ENCODE data around the gene SLC4A2.

SLC4A2 gene

GRCh38 chr7:151075662-151075971 lies 16.2 kb downstream of the SLC4A2 start:
- Histone ChIP-seq H3K36me3 (ENCODE audit: control insufficient read depth in 2 of 2, insufficient read depth in 2 of 2, low read length in 2 of 2) (peaks cover 17 to 32% of the 10 kb centered on the region in 2 donors), H3K27me3 (ENCODE audit: control insufficient read depth in 1 of 2, insufficient read depth in 2 of 2, low read length in 2 of 2) (no peaks in the 10 kb centered on the region), H3K9me3 (ENCODE audit: control insufficient read depth in 2 of 2, low read length in 2 of 2) (no peaks in the 10 kb centered on the region)

GRCh38 chr7:151075978-151076426 lies 16.6 kb downstream of the SLC4A2 start:
- Histone ChIP-seq H3K9me3 (ENCODE audit: control insufficient read depth in 2 of 2, low read length in 2 of 2) (no peaks in the 10 kb centered on the region), H3K4me1 (ENCODE audit: control insufficient read depth, insufficient read depth, low read length) (peaks cover 25% of the 10 kb centered on the region), H3K36me3 (ENCODE audit: control insufficient read depth in 2 of 2, insufficient read depth in 2 of 2, low read length in 2 of 2) (peaks cover 16 to 28% of the 10 kb centered on the region in 2 donors), H3K9ac (ENCODE audit: low read length in 2 of 2) (no peak overlapping the region), H3K27me3 (ENCODE audit: control insufficient read depth in 1 of 2, insufficient read depth in 2 of 2, low read length in 2 of 2) (no peaks in the 10 kb centered on the region), H3K27ac (ENCODE audit: low read length) (no peak overlapping the region), H3K4me3 (ENCODE audit: low read length in 2 of 2) (no peak overlapping the region)

More at GRCh38 chr7:151075662-151075971, 16.2 kb downstream of the SLC4A2 start:
- H3K4me3 ChIP-seq (ENCODE audit: low read length in 2 of 2) = no peak overlapping the region
- no peak overlapping the region for H3K27ac ChIP-seq (ENCODE audit: low read length)
- peaks cover 22% of the 10 kb centered on the region for H3K4me1 ChIP-seq (ENCODE audit: control insufficient read depth, insufficient read depth, low read length)
- H3K9ac ChIP-seq (ENCODE audit: low read length in 2 of 2) = no peak overlapping the region

GRCh38 chr7:151076863-151077704 lies 17.7 kb downstream of the SLC4A2 start:
- no peak overlapping the region for H3K4me3 ChIP-seq (ENCODE audit: low read length in 2 of 2)
- peaks cover 10 to 26% of the 10 kb centered on the region in 2 donors for H3K36me3 ChIP-seq (ENCODE audit: control insufficient read depth in 2 of 2, insufficient read depth in 2 of 2, low read length in 2 of 2)
- H3K9ac ChIP-seq (ENCODE audit: low read length in 2 of 2) = no peak overlapping the region
- no peaks in the 10 kb centered on the region for H3K27me3 ChIP-seq (ENCODE audit: control insufficient read depth in 1 of 2, insufficient read depth in 2 of 2, low read length in 2 of 2)
- peaks cover 35% of the 10 kb centered on the region for H3K4me1 ChIP-seq (ENCODE audit: control insufficient read depth, insufficient read depth, low read length)
- peak overlapping the region; percentile 31 for H3K27ac ChIP-seq (ENCODE audit: low read length)
- no peaks in the 10 kb centered on the region for H3K9me3 ChIP-seq (ENCODE audit: control insufficient read depth in 2 of 2, low read length in 2 of 2)

GRCh38 chr7:151077705-151078232 lies 18.4 kb downstream of the SLC4A2 start:
- H3K9ac ChIP-seq (ENCODE audit: low read length in 2 of 2) = no peak overlapping the region

GRCh38 chr7:151078233-151079040 lies 19.0 kb downstream of the SLC4A2 start:
- no peaks in the 10 kb centered on the region for H3K27me3 ChIP-seq (ENCODE audit: control insufficient read depth in 1 of 2, insufficient read depth in 2 of 2, low read length in 2 of 2)
- H3K36me3 ChIP-seq (ENCODE audit: control insufficient read depth in 2 of 2, insufficient read depth in 2 of 2, low read length in 2 of 2) = peaks cover 10 to 24% of the 10 kb centered on the region in 2 donors
- H3K27ac ChIP-seq (ENCODE audit: low read length) = peak overlapping the region; percentile 31
- no peak overlapping the region for H3K9ac ChIP-seq (ENCODE audit: low read length in 2 of 2)
- H3K4me3 ChIP-seq (ENCODE audit: low read length in 2 of 2) = no peak overlapping the region
- H3K4me1 ChIP-seq (ENCODE audit: control insufficient read depth, insufficient read depth, low read length) = peaks cover 42% of the 10 kb centered on the region
- no peaks in the 10 kb centered on the region for H3K9me3 ChIP-seq (ENCODE audit: control insufficient read depth in 2 of 2, low read length in 2 of 2)

More at GRCh38 chr7:151077705-151078232, 18.4 kb downstream of the SLC4A2 start:
- no peaks in the 10 kb centered on the region for H3K27me3 ChIP-seq (ENCODE audit: control insufficient read depth in 1 of 2, insufficient read depth in 2 of 2, low read length in 2 of 2)
- peaks cover 10 to 24% of the 10 kb centered on the region in 2 donors for H3K36me3 ChIP-seq (ENCODE audit: control insufficient read depth in 2 of 2, insufficient read depth in 2 of 2, low read length in 2 of 2)
- H3K4me1 ChIP-seq (ENCODE audit: control insufficient read depth, insufficient read depth, low read length) = peaks cover 42% of the 10 kb centered on the region
- peak overlapping the region; percentile 31 for H3K27ac ChIP-seq (ENCODE audit: low read length)
- no peak overlapping the region for H3K4me3 ChIP-seq (ENCODE audit: low read length in 2 of 2)
- no peaks in the 10 kb centered on the region for H3K9me3 ChIP-seq (ENCODE audit: control insufficient read depth in 2 of 2, low read length in 2 of 2)

- Histone ChIP-seq H3K4me3 (ENCODE audit: low read length in 2 of 2) (peak overlapping the region; percentile 87 to 88), H3K9me3 (ENCODE audit: control insufficient read depth in 2 of 2, low read length in 2 of 2) (no peaks in the 10 kb centered on the region), H3K9ac (ENCODE audit: low read length in 2 of 2) (peak overlapping the region; percentile 82 to 91), H3K36me3 (ENCODE audit: control insufficient read depth in 2 of 2, insufficient read depth in 2 of 2, low read length in 2 of 2) (peaks cover 10 to 19% of the 10 kb centered on the region in 2 donors), H3K4me1 (ENCODE audit: control insufficient read depth, insufficient read depth, low read length) (peaks cover 47% of the 10 kb centered on the region), H3K27ac (ENCODE audit: low read length) (no peak overlapping the region), H3K27me3 (ENCODE audit: control insufficient read depth in 1 of 2, insufficient read depth in 2 of 2, low read length in 2 of 2) (no peaks in the 10 kb centered on the region)
Measured at GRCh38 chr7:151079199-151079910, 20.0 kb downstream of the SLC4A2 start.

GRCh38 chr7:151080067-151080521 lies 20.7 kb downstream of the SLC4A2 start:
- H3K27me3 ChIP-seq (ENCODE audit: control insufficient read depth in 1 of 2, insufficient read depth in 2 of 2, low read length in 2 of 2) = no peaks in the 10 kb centered on the region
- H3K36me3 ChIP-seq (ENCODE audit: control insufficient read depth in 2 of 2, insufficient read depth in 2 of 2, low read length in 2 of 2) = peaks cover 3 to 14% of the 10 kb centered on the region in 2 donors
- H3K4me1 ChIP-seq (ENCODE audit: control insufficient read depth, insufficient read depth, low read length) = peaks cover 47% of the 10 kb centered on the region
- H3K4me3 ChIP-seq (ENCODE audit: low read length in 2 of 2) = peak overlapping the region; percentile 87 to 88
- H3K9ac ChIP-seq (ENCODE audit: low read length in 2 of 2) = peak overlapping the region; percentile 82 to 91
- H3K27ac ChIP-seq (ENCODE audit: low read length) = peak overlapping the region; percentile 95
- no peaks in the 10 kb centered on the region for H3K9me3 ChIP-seq (ENCODE audit: control insufficient read depth in 2 of 2, low read length in 2 of 2)

GRCh38 chr7:151080522-151081169 lies 21.3 kb downstream of the SLC4A2 start, which contains the start of gene FASTK:
FASTK (minus strand) TSS chr7:151080809; CDS start chr7:151080766, 43 bp downstream.
- peak within 1 kb of the TSS; percentile 95 for H3K27ac ChIP-seq (ENCODE audit: low read length)

GRCh38 chr7:151081170-151082101 lies 22.0 kb downstream of the SLC4A2 start:
- peaks cover 55% of the 10 kb centered on the region for H3K4me1 ChIP-seq (ENCODE audit: control insufficient read depth, insufficient read depth, low read length)
- H3K9ac ChIP-seq (ENCODE audit: low read length in 2 of 2) = peak overlapping the region; percentile 68 to 81
- H3K9me3 ChIP-seq (ENCODE audit: control insufficient read depth in 2 of 2, low read length in 2 of 2) = no peaks in the 10 kb centered on the region
- peak overlapping the region; percentile 95 for H3K27ac ChIP-seq (ENCODE audit: low read length)
- H3K27me3 ChIP-seq (ENCODE audit: control insufficient read depth in 1 of 2, insufficient read depth in 2 of 2, low read length in 2 of 2) = no peaks in the 10 kb centered on the region
- peak overlapping the region; percentile 59 to 87 for H3K4me3 ChIP-seq (ENCODE audit: low read length in 2 of 2)
- H3K36me3 ChIP-seq (ENCODE audit: control insufficient read depth in 2 of 2, insufficient read depth in 2 of 2, low read length in 2 of 2) = peaks cover 0 to 5% of the 10 kb centered on the region in 2 donors

More at GRCh38 chr7:151080522-151081169, 21.3 kb downstream of the SLC4A2 start, which contains the start of gene FASTK:
- H3K9me3 ChIP-seq (ENCODE audit: control insufficient read depth in 2 of 2, low read length in 2 of 2) = no peaks in the 10 kb centered on the region
- H3K4me3 ChIP-seq (ENCODE audit: low read length in 2 of 2) = peak within 1 kb of the TSS; percentile 87 to 88
- H3K36me3 ChIP-seq (ENCODE audit: control insufficient read depth in 2 of 2, insufficient read depth in 2 of 2, low read length in 2 of 2) = peaks cover 0 to 10% of the 10 kb centered on the region in 2 donors
- H3K4me1 ChIP-seq (ENCODE audit: control insufficient read depth, insufficient read depth, low read length) = peaks cover 51% of the 10 kb centered on the region
- peak within 1 kb of the TSS; percentile 82 to 91 for H3K9ac ChIP-seq (ENCODE audit: low read length in 2 of 2)
- H3K27me3 ChIP-seq (ENCODE audit: control insufficient read depth in 1 of 2, insufficient read depth in 2 of 2, low read length in 2 of 2) = no peaks in the 10 kb centered on the region
